HG03521 (cell line): Measurements from ENCODE around the gene KCTD16.

Experiments
- ATAC-seq: cut with Tn5 transposase; IDR thresholded peaks from one replicate; pipeline ENCODE4 v1.9.1; 2021; ENCODE audit warnings: mild to moderate bottlenecking, moderate library complexity; ENCODE audit not compliant: unreplicated experiment

Gene KCTD16

DNA sequence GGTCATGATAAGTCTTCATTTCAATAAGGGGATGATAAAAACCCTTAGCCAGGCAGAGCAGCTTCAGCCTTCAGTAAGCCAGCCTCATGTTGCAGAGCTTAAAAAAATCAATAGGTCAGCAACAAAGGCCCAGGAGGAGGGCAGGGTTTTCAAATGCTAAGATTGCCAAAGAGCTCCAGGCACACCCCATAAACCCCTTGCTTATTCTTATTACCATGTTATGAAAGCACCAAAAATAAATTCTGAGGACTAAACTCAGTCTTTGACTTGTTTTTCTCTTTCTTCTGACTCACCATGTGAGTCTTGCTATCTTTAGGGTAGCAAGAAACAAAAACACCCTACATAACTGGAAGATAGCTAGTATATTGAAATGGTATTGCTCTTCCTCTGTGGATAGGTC is 317.1 kb downstream of the KCTD16 start:
- no peak for ATAC-seq

DNA sequence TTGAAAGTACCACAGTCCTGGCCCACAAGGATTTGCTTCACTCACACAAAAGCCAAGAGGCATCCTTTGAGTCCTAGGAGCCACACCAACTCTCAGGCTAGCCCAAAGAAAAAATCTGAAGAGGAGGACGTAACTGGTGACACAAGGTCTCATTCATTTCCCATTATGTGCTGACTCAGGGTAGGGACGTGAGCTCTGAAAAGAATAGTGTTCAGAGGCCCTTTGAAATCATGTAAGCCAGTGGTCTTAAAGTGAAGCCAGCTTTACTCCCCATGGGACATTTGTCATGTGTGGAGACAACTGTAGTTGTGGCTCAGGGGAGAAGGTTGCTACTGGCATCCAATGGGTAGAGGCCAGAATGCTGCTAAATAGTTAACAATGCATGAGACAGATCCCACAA is 332.4 kb downstream of the KCTD16 start:
- ATAC-seq = no peak

DNA sequence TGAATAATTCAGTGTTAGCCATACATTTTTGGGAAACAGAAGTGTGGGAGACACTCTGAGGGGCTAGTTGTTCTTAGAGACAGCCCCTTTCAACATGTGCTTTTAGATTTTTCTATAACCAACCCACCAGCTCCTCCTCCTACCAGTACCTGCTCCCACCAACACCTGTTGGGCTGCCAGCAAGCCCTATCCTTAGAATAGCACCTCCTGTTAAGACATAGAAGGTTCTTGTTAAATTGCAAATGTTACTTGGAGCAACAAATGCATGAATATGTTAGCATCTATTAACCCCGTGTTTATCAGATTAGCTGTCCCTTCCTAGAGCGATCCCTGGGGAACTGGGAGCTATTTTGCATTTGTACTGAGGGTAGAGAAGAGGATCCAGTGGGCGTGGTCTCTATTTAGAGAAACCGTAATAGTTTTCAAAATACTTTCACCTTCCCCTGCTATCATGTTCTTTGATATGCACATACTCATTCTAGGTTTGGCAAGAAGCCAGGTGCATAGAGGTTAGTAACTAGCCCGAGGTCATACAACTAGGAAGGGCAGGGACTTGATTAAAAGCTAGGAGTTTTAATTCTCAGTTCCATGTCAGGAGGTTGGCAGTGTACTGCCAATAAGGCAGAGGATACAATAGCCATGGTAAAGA is 334.4 kb downstream of the KCTD16 start:
- no peak for ATAC-seq

DNA sequence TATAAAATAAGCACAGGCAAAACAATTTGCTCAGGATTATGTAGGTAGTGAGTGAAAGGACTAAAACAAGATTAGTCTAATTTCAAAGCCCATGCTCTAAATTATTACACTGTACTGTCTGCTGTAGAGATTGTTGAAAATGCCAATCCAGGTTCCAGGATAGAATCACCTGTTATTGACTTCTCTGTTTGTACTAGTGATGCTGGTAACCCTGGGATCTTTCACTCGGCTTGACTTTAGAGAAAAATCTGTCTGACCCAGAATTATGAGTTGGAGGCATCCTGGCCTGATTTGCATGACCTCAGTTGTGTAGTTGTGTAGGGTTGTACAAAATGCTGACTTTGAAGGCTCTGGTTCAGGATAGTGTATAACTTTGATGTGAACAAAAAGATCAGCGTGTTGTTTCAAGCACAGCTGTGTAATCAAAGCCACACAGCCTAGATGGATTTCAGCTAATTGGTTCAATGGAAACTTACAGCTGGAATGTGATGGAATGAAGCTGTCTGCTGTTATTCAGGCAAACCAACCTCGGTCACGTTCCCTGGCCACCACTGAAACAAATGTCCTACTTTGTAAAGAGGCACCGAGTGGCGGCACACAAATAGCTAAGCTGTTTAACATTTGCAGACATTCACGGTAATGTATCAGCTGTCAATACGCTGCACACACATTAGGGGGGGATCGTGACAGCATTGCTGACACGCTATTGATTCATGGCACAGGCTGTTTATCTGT is 340.3 kb downstream of the KCTD16 start:
- ATAC-seq = no peak

DNA sequence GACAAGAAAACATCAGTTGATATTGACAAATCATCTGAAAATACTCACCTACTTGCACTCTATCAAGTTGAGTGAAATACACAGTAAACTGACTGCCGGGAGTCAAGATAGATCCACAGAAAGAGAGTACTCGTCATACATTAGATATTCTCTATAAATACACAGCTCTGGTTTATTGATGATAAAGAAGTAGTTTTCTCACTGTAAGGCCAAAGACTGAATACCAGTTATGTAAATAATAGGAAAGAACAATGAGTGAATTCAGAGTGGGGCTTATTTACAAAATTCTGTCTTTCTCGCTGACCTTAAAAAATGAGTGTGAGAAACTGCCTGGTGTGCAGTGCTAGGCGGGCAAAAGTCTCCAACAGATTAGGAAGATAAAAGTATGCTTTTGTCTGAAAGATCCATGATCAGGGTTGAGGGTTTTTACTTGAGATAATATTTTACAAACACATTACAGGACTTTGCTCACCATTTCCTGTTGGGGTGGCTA is 341.0 kb downstream of the KCTD16 start:
- ATAC-seq = no peak

- ATAC-seq = no peak
These were observed 352.0 kb downstream of the KCTD16 start for GRCh38 chr5:144522698-144523097.

- ATAC-seq = no peak
These were observed 354.3 kb downstream of the KCTD16 start for GRCh38 chr5:144525000-144525399.

- no peak for ATAC-seq
These were observed 360.5 kb downstream of the KCTD16 start for GRCh38 chr5:144531188-144531587.
